Diencephalon (tissue), 1 donor: ENCODE results near the gene ZCWPW1. TPM values are rescaled to one million over a fixed set of nuclear protein-coding genes. Genes with fewer than 3 reads are reported as not detected.

ENCODE experiments used
- total RNA-seq: library from RNA; depleted of rRNA; stranded (reverse); fragments of >200 nt; gene quantifications from one replicate; pipeline ENCODE4 v1.2.3, GENCODE V29; 2014

ZCWPW1 gene, protein sequence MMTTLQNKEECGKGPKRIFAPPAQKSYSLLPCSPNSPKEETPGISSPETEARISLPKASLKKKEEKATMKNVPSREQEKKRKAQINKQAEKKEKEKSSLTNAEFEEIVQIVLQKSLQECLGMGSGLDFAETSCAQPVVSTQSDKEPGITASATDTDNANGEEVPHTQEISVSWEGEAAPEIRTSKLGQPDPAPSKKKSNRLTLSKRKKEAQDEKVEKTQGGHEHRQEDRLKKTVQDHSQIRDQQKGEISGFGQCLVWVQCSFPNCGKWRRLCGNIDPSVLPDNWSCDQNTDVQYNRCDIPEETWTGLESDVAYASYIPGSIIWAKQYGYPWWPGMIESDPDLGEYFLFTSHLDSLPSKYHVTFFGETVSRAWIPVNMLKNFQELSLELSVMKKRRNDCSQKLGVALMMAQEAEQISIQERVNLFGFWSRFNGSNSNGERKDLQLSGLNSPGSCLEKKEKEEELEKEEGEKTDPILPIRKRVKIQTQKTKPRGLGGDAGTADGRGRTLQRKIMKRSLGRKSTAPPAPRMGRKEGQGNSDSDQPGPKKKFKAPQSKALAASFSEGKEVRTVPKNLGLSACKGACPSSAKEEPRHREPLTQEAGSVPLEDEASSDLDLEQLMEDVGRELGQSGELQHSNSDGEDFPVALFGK
- total RNA-seq = 2.1 TPM

DNA sequence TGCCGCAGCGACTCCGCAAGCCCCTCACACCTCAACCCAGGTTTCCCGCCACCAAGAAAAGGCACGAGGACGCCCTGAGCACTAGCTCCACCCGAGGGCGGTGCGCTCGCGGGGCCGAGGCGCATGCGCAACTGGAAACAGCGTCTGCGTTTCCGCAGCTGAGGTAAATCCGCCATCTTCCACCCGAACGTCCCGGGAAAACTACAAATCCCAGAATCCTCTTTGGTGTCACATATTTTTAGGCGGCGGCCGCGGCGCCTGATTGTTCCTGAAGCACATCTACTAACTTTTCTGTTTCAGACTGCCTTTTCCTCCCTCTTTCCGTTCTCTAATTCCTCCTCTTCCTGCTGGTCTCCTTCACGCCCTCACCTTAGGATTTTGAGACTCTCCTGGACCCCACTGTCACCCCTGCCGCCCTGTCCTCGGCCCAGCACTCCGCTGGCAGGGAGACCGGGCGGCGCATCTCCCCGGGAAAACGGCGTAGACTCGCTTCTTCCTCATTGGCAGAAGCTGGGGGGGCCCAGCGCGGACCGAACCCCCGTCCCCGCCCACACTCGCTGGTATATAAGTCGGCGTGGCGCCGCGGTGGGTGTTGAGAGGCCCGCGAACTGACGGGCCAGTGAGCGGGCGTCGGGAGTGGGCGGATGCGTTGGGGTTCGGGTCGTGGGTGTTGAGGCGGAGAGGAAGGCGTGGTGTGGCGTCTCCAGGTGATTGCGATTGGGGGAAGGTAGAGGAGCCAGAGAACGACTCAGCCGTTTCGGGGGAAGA, at the start of gene ZCWPW1:
Gene ZCWPW1 (minus strand): TSS at position 505 of the 768 bp plus-strand sequence. CDS start 8,054 bp downstream, outside the sequence.

DNA sequence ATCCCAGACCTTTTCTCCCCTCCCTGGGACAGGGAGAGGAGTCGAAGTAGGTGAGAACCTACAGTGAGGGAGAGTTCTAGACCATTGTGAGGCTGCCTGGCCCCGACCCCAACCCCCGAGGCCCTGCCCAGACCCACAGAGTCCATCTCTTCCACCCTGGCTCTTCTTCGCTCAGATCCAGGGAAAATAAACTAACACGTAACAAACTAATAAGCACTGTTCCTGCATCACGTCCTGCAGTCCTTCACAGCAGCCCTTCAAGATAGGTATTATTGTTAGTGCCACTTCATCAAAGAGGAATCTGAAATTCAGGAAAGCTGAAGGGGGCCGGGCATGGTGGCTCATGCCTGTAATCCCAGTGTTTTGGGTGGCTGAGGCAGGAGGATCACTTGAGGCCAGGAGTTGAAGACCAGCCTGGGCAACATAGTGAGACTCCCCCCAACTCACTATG, 35.7 kb upstream of the ZCWPW1 start, which contains the start of gene SPACDR:
Gene SPACDR (minus strand): TSS at position 51 of the 451 bp plus-strand sequence. CDS start 235 bp downstream, outside the sequence.

DNA sequence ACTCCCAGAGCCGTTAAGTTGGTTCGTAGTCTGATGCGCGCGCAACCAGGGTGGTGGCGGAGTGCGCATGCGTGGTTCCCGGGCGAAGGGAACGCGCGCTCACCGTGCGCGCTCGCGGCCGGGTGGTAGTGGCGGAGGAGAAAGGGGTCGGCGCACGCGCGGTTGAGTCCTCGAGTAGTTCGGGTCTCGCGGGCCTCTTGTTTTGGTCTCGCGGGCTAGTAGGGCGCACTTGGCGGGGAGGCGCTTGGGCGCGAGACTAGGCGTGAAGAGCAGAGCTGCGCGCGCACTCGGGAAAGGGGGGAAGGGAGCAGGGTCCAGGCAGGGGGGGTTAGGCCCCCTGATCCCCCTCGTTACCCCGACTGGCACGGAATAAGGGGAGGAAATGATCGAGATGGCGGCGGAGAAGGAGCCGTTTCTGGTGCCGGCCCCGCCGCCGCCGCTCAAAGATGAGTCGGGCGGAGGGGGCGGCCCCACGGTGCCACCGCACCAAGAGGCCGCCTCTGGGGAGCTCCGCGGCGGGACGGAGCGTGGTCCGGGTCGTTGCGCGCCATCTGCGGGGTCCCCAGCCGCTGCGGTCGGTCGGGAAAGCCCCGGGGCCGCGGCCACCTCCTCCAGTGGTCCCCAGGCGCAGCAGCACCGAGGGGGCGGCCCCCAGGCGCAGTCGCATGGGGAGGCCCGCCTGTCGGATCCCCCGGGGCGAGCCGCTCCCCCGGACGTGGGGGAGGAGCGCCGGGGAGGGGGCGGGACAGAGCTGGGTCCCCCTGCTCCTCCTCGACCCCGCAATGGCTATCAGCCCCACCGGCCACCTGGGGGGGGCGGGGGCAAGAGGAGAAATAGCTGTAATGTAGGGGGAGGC, 1.4 kb upstream of the ZCWPW1 start, which contains the start of gene MEPCE:
Gene MEPCE (plus strand): TSS at position 195 of the 856 bp plus-strand sequence. CDS start 188 bp downstream, at position 383.

DNA sequence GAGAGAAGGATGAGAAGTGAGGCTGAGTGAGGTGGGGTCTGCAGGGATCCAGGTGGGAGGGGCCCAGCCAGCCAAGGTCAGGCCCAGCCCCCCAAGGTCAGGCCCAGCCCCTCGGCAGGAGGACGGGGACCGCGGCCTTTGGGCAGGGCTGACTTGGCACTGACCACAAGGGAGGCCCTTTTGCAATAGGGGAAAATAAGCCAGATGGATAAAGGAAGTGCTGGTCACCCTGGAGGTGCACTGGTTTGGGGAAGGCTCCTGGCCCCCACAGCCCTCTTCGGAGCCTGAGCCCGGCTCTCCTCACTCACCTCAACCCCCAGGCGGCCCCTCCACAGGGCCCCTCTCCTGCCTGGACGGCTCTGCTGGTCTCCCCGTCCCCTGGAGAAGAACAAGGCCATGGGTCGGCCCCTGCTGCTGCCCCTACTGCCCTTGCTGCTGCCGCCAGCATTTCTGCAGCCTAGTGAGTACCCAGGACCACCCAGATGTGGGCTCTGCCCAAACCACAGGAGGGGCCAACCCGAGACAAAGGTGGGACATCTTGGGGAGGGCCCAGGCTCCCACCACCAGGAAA, 55.2 kb downstream of the ZCWPW1 start, which contains the start of gene PILRA:
Gene PILRA (plus strand): TSS at position 227 of the 571 bp plus-strand sequence. CDS start 170 bp downstream, at position 397.

DNA sequence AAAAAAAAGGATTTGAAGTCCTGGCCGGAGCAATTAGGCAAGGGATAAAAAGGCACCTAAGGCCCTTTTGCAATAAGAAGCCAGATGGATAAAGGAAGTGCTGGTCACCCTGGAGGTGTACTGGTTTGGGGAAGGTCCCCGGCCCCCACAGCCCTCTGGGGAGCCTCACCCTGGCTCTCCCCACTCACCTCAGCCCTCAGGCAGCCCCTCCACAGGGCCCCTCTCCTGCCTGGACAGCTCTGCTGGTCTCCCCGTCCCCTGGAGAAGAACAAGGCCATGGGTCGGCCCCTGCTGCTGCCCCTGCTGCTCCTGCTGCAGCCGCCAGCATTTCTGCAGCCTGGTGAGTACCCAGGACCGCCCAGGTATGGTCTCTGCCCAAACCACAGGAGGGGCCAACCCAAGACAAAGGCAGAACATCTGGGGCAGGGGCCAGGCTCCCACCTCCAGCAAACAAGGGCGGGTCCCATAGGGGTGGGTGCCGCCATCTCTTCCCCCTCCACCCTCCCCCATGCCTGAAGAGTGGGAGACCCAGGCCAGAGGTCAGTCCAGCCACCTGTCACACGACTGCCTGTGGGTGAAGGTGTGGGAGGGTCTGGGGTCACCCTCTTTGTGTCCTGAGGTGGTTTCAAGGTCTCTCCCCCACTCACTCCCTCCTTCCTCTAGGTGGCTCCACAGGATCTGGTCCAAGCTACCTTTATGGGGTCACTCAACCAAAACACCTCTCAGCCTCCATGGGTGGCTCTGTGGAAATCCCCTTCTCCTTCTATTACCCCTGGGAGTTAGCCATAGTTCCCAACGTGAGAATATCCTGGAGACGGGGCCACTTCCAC, 70.3 kb downstream of the ZCWPW1 start, which contains the start of gene PILRB:
Gene PILRB (plus strand): TSS at position 91 of the 830 bp plus-strand sequence. CDS start 186 bp downstream, at position 277.

Other genes starting within 250 kb of the ZCWPW1 start
- not detected for gene PVRIG, start 208.8 kb downstream of the ZCWPW1 start, total RNA-seq
- gene SPDYE3, start 121.0 kb downstream of the ZCWPW1 start, total RNA-seq = not detected
- 14.5 TPM for gene PILRB, start 70.6 kb downstream of the ZCWPW1 start, total RNA-seq
- 1.2 TPM for gene PILRA, start 55.2 kb downstream of the ZCWPW1 start, total RNA-seq
- gene MEPCE, start 1.1 kb upstream of the ZCWPW1 start, total RNA-seq = 27.9 TPM
- gene PPP1R35, start 7.8 kb upstream of the ZCWPW1 start, total RNA-seq = 7.6 TPM
- not detected for gene SPACDR, start 35.6 kb upstream of the ZCWPW1 start, total RNA-seq
- 33.7 TPM for gene TSC22D4, start 50.5 kb upstream of the ZCWPW1 start, total RNA-seq
- 38.8 TPM for gene NYAP1, start 55.2 kb upstream of the ZCWPW1 start, total RNA-seq
- gene AGFG2, start 110.5 kb upstream of the ZCWPW1 start, total RNA-seq = 6.7 TPM
- not detected for gene SAP25, start 145.2 kb upstream of the ZCWPW1 start, total RNA-seq
- 11.1 TPM for gene LRCH4, start 157.4 kb upstream of the ZCWPW1 start, total RNA-seq
- gene FBXO24, start 157.6 kb upstream of the ZCWPW1 start, total RNA-seq = not detected
- gene PCOLCE, start 173.7 kb upstream of the ZCWPW1 start, total RNA-seq = 9.0 TPM
- 11.3 TPM for gene MOSPD3, start 183.8 kb upstream of the ZCWPW1 start, total RNA-seq
- 9.2 TPM for gene TFR2, start 212.8 kb upstream of the ZCWPW1 start, total RNA-seq
- 90.4 TPM for gene ACTL6B, start 227.7 kb upstream of the ZCWPW1 start, total RNA-seq
- gene GNB2, start 245.0 kb upstream of the ZCWPW1 start, total RNA-seq = 120 TPM